C4-2B (cell line): ENCODE measurements around the gene SPG11.
"Not testable (repeated sequence)": the region's sequence is repeated elsewhere in the genome, so short reads cannot be mapped to it uniquely, and the experiment has no call there.

Source experiments
- H3K27ac ChIP-seq: fragments of 450-650 bp; 2 replicates; pipeline ENCODE4 v1.5.1; 2017
- ZFX ChIP-seq: fragments of 450-650 bp; IDR thresholded peaks from 2 replicates; pipeline ENCODE4 v1.6.1; 2017
- TF ChIP-seq, protein P1 (sequence below): fragments of 450-650 bp; conservative IDR thresholded peaks from 2 replicates; pipeline ENCODE4 v1.5.1; 2017; ENCODE audit warnings: mild to moderate bottlenecking

SPG11 gene

DNA sequence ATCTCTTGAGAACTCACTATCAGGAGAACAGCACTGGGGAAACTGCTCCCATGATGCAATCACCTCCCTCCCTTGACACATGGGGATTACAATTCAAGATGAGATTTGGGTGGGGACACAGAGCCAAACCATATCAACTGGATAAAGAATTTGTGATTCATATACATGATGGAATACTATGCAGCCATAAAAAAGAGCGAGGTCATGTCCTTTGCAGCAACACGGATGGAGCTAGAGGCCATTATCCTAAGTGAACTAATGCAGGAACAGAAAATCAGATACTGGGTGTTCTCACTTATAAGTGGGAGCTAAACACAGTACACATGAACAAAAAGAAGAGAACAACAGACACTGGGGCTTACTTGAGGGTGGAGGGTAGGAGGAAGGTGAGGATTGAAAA is 17.0 kb downstream of the SPG11 start:
- no peak overlapping the region for H3K27ac ChIP-seq
- no peak for TF ChIP-seq ZFX
- TF ChIP-seq, protein P1, sequence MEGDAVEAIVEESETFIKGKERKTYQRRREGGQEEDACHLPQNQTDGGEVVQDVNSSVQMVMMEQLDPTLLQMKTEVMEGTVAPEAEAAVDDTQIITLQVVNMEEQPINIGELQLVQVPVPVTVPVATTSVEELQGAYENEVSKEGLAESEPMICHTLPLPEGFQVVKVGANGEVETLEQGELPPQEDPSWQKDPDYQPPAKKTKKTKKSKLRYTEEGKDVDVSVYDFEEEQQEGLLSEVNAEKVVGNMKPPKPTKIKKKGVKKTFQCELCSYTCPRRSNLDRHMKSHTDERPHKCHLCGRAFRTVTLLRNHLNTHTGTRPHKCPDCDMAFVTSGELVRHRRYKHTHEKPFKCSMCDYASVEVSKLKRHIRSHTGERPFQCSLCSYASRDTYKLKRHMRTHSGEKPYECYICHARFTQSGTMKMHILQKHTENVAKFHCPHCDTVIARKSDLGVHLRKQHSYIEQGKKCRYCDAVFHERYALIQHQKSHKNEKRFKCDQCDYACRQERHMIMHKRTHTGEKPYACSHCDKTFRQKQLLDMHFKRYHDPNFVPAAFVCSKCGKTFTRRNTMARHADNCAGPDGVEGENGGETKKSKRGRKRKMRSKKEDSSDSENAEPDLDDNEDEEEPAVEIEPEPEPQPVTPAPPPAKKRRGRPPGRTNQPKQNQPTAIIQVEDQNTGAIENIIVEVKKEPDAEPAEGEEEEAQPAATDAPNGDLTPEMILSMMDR, result no peak

DNA sequence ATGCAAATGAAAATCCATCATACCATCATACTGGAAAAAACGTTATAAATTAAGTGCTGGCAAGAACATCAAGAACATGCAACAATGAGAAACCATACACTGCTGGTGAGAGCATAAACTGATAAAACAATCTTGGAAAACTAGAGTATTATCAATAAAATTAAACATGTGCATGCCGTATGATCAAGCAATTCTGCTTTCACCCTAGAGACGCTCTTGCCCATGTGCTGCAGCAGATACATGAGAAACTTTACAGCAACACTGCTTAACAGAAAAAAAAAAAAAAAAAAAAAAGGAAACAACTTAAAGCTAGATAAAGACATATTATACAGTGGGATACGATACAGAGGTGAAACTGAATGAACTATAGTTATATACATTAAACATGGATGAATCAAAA is 21.8 kb downstream of the SPG11 start:
- TF ChIP-seq, protein P1, result no peak
- TF ChIP-seq ZFX, result no peak
- no peak overlapping the region for H3K27ac ChIP-seq

DNA sequence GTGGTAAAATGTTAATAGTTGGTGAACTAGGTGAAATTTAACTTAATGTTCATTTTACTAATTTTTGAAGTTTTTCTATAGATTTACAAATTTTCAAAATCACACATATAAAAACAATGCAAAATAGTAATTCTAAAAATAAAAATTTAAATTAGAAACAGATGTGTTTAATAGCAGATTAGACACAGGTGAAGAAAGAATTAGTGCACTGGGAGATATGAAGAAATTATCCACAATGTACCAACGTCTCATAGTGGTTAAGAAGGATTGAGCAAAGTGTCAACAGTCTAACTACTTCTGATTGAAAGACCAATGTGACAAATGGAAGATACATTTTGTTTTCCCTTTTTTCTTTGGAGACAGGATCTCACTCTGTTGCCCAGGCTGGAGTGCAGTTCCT is 26.5 kb downstream of the SPG11 start:
- TF ChIP-seq ZFX, result no peak
- TF ChIP-seq, protein P1, result no peak

DNA sequence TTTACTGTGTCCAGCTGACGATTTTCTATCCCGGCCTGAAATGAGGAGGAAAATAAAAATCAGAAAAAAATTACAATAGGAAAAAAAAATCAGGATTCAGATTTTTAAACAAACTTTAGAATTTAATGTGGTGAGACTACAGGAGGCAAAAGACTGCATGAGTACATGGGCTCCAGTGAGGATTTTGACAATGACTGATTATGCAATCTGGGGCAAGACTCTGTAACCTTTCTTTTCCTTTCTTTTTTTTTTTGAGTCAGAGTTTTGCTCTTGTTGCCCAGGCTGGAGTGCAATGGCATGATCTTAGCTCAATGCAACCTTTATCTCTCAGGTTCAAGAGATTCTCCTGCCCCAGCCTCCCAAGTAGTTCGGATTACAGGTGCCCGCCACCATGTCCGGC is 29.9 kb downstream of the SPG11 start:
- H3K27ac ChIP-seq, result no peak overlapping the region
- no peak for TF ChIP-seq ZFX
- TF ChIP-seq, protein P1, result no peak

More for the DNA sequence above, 26.5 kb downstream of the SPG11 start:
- no peak overlapping the region for H3K27ac ChIP-seq

DNA sequence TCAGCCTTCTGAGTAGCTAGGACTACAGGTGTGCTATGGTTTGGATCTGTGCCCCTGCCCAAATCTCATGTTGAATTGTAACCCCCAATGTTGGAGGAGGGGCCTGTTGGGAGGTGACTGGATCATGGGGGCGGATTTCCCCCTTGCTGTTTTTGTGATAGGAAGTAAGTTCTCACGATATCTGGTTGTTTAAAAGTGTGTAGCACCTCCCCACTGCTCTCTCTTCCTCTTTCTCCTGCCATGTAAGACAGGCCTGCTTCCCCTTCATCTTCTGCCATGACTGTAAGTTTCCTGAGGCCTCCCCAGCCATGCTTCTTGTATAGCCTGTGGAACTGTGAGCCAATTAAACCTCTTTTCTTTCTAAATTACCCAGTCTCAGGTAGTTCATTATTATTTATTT is 38.2 kb downstream of the SPG11 start:
- not testable (repeated sequence) for H3K27ac ChIP-seq

DNA sequence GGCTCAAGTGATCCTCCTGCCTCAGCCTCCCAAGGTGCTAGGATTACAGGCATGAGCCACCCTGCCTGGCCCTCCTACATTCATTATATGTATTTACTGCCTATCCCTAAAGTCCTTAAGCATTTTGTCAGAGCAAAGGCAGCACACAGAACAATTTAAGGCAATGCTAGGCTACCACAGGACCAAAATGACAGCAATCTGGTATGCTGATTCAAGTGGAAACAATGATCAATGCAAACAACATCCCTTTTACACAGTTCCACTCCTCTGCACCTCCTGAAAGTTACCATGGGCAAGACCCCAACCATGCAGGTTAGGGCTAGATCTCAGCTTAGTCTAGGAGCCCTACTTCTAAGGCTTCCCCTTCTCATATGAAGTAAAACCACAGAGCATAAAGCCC is 40.3 kb downstream of the SPG11 start:
- TF ChIP-seq, protein P1, result no peak
- TF ChIP-seq ZFX, result no peak
- H3K27ac ChIP-seq, result no peak overlapping the region

DNA sequence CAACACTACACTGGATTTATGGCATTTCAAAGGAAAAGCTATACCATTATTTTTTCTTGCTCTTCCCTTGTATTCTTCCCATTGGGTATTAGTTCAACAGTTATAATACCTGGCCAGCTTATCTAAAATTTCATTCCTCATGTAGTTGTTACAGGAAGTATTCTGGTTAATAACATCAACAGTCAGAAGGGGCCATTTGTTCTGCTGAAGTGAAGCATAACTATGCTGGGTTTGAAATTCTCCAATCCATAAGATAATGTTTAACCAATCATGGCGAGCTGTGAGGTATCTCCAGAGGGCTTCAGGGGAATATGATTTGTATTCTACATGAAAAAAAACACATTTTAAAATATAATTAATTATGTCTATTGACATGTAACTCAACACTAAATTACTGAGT is 43.4 kb downstream of the SPG11 start:
- TF ChIP-seq, protein P1, result no peak
- no peak for TF ChIP-seq ZFX
- no peak overlapping the region for H3K27ac ChIP-seq

DNA sequence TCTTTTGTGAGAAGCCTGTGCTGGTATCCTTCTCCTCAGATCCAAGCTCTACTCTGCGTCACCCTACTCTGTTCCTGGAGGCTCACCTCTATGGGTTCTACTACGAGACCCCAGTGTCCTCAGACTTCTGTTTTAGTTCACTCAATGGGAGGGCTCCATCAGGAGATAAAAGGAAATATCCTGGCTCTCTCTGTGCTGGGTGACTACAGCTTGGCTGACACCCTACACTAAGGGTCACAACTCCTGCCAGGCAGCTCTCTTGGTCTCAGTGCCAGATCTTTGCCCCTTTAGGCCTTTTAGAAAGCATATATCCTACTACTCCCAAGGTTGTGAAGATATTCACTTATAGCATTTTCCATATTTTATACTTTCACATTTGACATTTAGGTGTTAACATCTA is 46.5 kb downstream of the SPG11 start:
- TF ChIP-seq ZFX, result no peak
- TF ChIP-seq, protein P1, result no peak
- H3K27ac ChIP-seq, result no peak overlapping the region
